H1 (cell line): ENCODE results near the gene GALNT7. TPM values are rescaled to one million over a fixed set of nuclear protein-coding genes. Genes with fewer than 3 reads are reported as not detected.

ENCODE experiments used
- CTCF ChIA-PET: fragments of 300-600 bp; sonication (Branson Sonifier 250); formaldehyde crosslinking; loops from one replicate; lab custom pipeline; 2021; ENCODE audit not compliant: partially characterized antibody; lab: Charles Lee
- POLR2A ChIA-PET: fragments of 300-600 bp; sonication (Branson Sonifier 250); formaldehyde crosslinking; loops from one replicate; lab custom pipeline; 2021; ENCODE audit warnings: inconsistent platforms; ENCODE audit not compliant: partially characterized antibody; lab: Charles Lee
- DNase-seq, 2 experiments: peaks; one replicate each; pipeline versions ENCODE4 v3.0.0 to v3.0.0-alpha.2; 2010 to 2022; ENCODE audit warnings: low spot score in 2 of 2, low read depth in 1 of 2, mixed read lengths in 1 of 2
- FAIRE-seq: peaks from 2 replicates; lab custom pipeline; 2011; peaks lifted over from hg19 to GRCh38; lab: Jason Lieb, UNC
- H2AFZ ChIP-seq: 2 replicates; pipeline ENCODE4 v1.8.1; 2012; ENCODE audit warnings: low read length, inconsistent platforms
- H2AK5ac ChIP-seq: 2 replicates; pipeline ENCODE4 v1.6.1; 2013; ENCODE audit warnings: low read depth, low read length
- H2BK120ac ChIP-seq: replicated peaks from 2 replicates; pipeline ENCODE3; 2013; ENCODE audit warnings: low read depth, low read length, inconsistent platforms
- H2BK12ac ChIP-seq: 2 replicates; pipeline ENCODE4 v1.6.1; 2013; ENCODE audit warnings: low read depth, low read length
- H2BK15ac ChIP-seq: 2 replicates; pipeline ENCODE4 v1.6.1; 2013; ENCODE audit warnings: low read length
- H2BK20ac ChIP-seq: 2 replicates; pipeline ENCODE4 v1.6.1; 2013; ENCODE audit warnings: low read length
- H2BK5ac ChIP-seq: 2 replicates; pipeline ENCODE4 v1.6.1; 2013; ENCODE audit warnings: low read depth, low read length
- H3K14ac ChIP-seq: 2 replicates; pipeline ENCODE4 v1.6.1; 2013; ENCODE audit warnings: inconsistent platforms; ENCODE audit not compliant: insufficient read length
- H3K18ac ChIP-seq: 2 replicates; pipeline ENCODE4 v1.6.1; 2013; ENCODE audit warnings: low read length; ENCODE audit errors: extremely low read depth
- H3K23ac ChIP-seq: 2 replicates; pipeline ENCODE4 v1.6.1; 2013; ENCODE audit warnings: inconsistent platforms; ENCODE audit not compliant: insufficient read length
- H3K23me2 ChIP-seq: 2 replicates; pipeline ENCODE4 v1.6.1; 2013; ENCODE audit warnings: low read depth, low read length
- H3K27ac ChIP-seq: 2 replicates; pipeline ENCODE4 v1.6.1; 2011; ENCODE audit warnings: low read depth, low read length, inconsistent platforms
- H3K27me3 ChIP-seq, 4 experiments: replicated peaks in 1 of 4; 1 replicate in 1 of 4; 2 replicates in 3 of 4; pipeline versions ENCODE4 v1.6.1 to v1.8.1; 2011 to 2013; ENCODE audit warnings: low read length in 3 of 4, mild to moderate bottlenecking in 3 of 4, inconsistent platforms in 2 of 4, mixed read lengths in 2 of 4, moderate library complexity in 1 of 4; ENCODE audit not compliant: control insufficient read depth in 3 of 4, insufficient read depth in 3 of 4; ENCODE audit errors: extremely low read depth in 1 of 4
- H3K36me3 ChIP-seq, 4 experiments: 2 replicates each; pipeline versions ENCODE4 v1.6.1 to v1.8.1; 2011 to 2013; ENCODE audit warnings: mild to moderate bottlenecking in 4 of 4, low read length in 3 of 4, moderate library complexity in 2 of 4, control low read depth in 1 of 4, inconsistent platforms in 1 of 4; ENCODE audit not compliant: insufficient read depth in 4 of 4, control insufficient read depth in 2 of 4
- H3K4ac ChIP-seq: replicated peaks from 2 replicates; pipeline ENCODE3; 2013; ENCODE audit warnings: low read length, low read depth, mixed read lengths, inconsistent platforms; ENCODE audit not compliant: insufficient read length
- H3K4me1 ChIP-seq, 4 experiments: replicated peaks in 1 of 4; 1 replicate in 1 of 4; 2 replicates in 3 of 4; pipeline versions ENCODE4 v1.6.1 to v1.8.1; 2011 to 2013; ENCODE audit warnings: low read length in 3 of 4, inconsistent platforms in 2 of 4, mixed read lengths in 1 of 4; ENCODE audit not compliant: insufficient read depth in 4 of 4, control insufficient read depth in 3 of 4
- H3K4me2 ChIP-seq, 2 experiments: 2 replicates each; pipeline versions ENCODE4 v1.6.1 to v1.8.1; 2011 to 2013; ENCODE audit warnings: low read depth in 2 of 2, low read length in 2 of 2, control low read depth in 1 of 2, inconsistent platforms in 1 of 2, mild to moderate bottlenecking in 1 of 2; ENCODE audit not compliant: insufficient read depth in 1 of 2
- H3K4me3 ChIP-seq, 4 experiments: fragments of 200-600, 300-600 bp in 1 of 4; sonication (generic), shearing (Covaris generic), sonication (Bioruptor Twin) in 1 of 4; 2 replicates each; pipeline versions ENCODE4 v1.5.1 to v1.8.1; 2011 to 2016; ENCODE audit warnings: low read length in 4 of 4, low read depth in 3 of 4, control low read depth in 2 of 4, inconsistent platforms in 2 of 4, mild to moderate bottlenecking in 2 of 4, mixed read lengths in 1 of 4, moderate library complexity in 1 of 4; ENCODE audit not compliant: insufficient read depth in 2 of 4; ENCODE audit errors: extremely low read depth in 1 of 4
- H3K56ac ChIP-seq: replicated peaks from 2 replicates; pipeline ENCODE3; 2013; ENCODE audit warnings: low read depth, mild to moderate bottlenecking, mixed read lengths, low read length, inconsistent platforms; ENCODE audit not compliant: insufficient read length
- H3K79me1 ChIP-seq: 2 replicates; pipeline ENCODE4 v1.6.1; 2013; ENCODE audit warnings: low read depth, low read length, control low read depth
- H3K79me2 ChIP-seq, 2 experiments: 2 replicates each; pipeline versions ENCODE4 v1.6.1 to v1.8.1; 2012 to 2013; ENCODE audit warnings: low read length in 2 of 2, mild to moderate bottlenecking in 2 of 2, inconsistent platforms in 1 of 2; ENCODE audit not compliant: insufficient read depth in 2 of 2, control insufficient read depth in 1 of 2
- H3K9ac ChIP-seq, 4 experiments: replicated peaks in 1 of 4; 1 replicate in 1 of 4; 2 replicates in 3 of 4; pipeline versions ENCODE4 v1.6.1 to v1.8.1; 2011 to 2013; ENCODE audit warnings: low read depth in 3 of 4, low read length in 3 of 4, control low read depth in 2 of 4, mild to moderate bottlenecking in 2 of 4, moderate library complexity in 2 of 4, inconsistent platforms in 1 of 4; ENCODE audit errors: extremely low read depth in 1 of 4
- H3K9me3 ChIP-seq, 2 experiments: 2 replicates each; pipeline versions ENCODE4 v1.6.1 to v1.8.1; 2012 to 2013; ENCODE audit warnings: mild to moderate bottlenecking in 2 of 2, moderate library complexity in 2 of 2, control low read depth in 1 of 2, inconsistent platforms in 1 of 2, low read depth in 1 of 2, low read length in 1 of 2, mixed read lengths in 1 of 2; ENCODE audit not compliant: insufficient read depth in 2 of 2
- H4K20me1 ChIP-seq, 2 experiments: replicated peaks in 1 of 2; 2 replicates each; pipeline versions ENCODE3 to v1.8.1; 2011 to 2013; ENCODE audit warnings: inconsistent platforms in 2 of 2, low read length in 2 of 2, mild to moderate bottlenecking in 1 of 2; ENCODE audit not compliant: insufficient read depth in 2 of 2, control insufficient read depth in 1 of 2
- H4K5ac ChIP-seq: 2 replicates; pipeline ENCODE4 v1.6.1; 2013; ENCODE audit warnings: low read length, low read depth, mixed read lengths, inconsistent platforms; ENCODE audit not compliant: insufficient read length
- H4K8ac ChIP-seq: 2 replicates; pipeline ENCODE4 v1.8.0; 2013; ENCODE audit warnings: mild to moderate bottlenecking, moderate library complexity, low read length, inconsistent platforms; ENCODE audit not compliant: insufficient read depth; ENCODE audit errors: extremely low read depth
- H4K91ac ChIP-seq: replicated peaks from 2 replicates; pipeline ENCODE3; 2013; ENCODE audit warnings: low read length, mixed read lengths, inconsistent platforms; ENCODE audit not compliant: insufficient read length
- BCL11A ChIP-seq, 2 experiments: IDR thresholded peaks; one replicate each; pipeline ENCODE4 v1.6.1; 2011; ENCODE audit warnings: low read depth in 2 of 2, low read length in 2 of 2, mild to moderate bottlenecking in 2 of 2
- GABPA ChIP-seq: IDR thresholded peaks from 2 replicates; pipeline ENCODE4 v1.6.1; 2011; ENCODE audit warnings: mild to moderate bottlenecking, low read length, moderate library complexity, borderline replicate concordance; ENCODE audit not compliant: insufficient read depth
- KDM5A ChIP-seq: fragments of 200-600 bp; IDR thresholded peaks from 2 replicates; pipeline ENCODE4 v1.7.1; 2012; ENCODE audit warnings: mild to moderate bottlenecking, low read length, inconsistent platforms, mixed read lengths
- PHF8 ChIP-seq: fragments of 200-600 bp; sonication (generic); conservative IDR thresholded peaks from 2 replicates; pipeline ENCODE4 v1.7.1; 2012; ENCODE audit warnings: low read depth, mild to moderate bottlenecking, inconsistent platforms, low read length, moderate library complexity
- RFX5 ChIP-seq: IDR thresholded peaks from 2 replicates; pipeline ENCODE4 v1.6.1; 2011; ENCODE audit warnings: low read depth, low read length, improper control_type of control experiment, borderline replicate concordance
- SIRT6 ChIP-seq: IDR thresholded peaks from one replicate; pipeline ENCODE4 v1.7.1; 2012; ENCODE audit warnings: low read length, inconsistent platforms
- WGBS, 2 experiments: shearing (Covaris generic) in 1 of 2; methylation state at CpG; one replicate each; pipeline versions ENCODE4 v1.1.6 to v1.1.7; 2013 to 2015; ENCODE audit warnings: low lambda C conversion rate in 2 of 2, mixed read lengths in 2 of 2, inconsistent platforms in 1 of 2, low coverage in 1 of 2, missing lambda C conversion rate in 1 of 2; ENCODE audit not compliant: insufficient replicate concordance in 2 of 2, insufficient coverage in 1 of 2, insufficient read length in 1 of 2; ENCODE audit errors: extremely low coverage in 1 of 2, missing lambda C conversion rate in 1 of 2; 5-methylcytosine and 5-hydroxymethylcytosine counted together
- polyA plus RNA-seq, 7 experiments: library from polyadenylated mRNA; depleted of rRNA in 3 of 7; stranded (reverse) in 5 of 7; unstranded in 2 of 7; fragments of >200 nt in 5 of 7; fragments of 200-250 nt in 2 of 7; gene quantifications; 1 replicate in 5 of 7; 2 replicates in 1 of 7; 4 replicates in 1 of 7; pipeline versions ENCODE4 v1.2.1 to v1.2.3, GENCODE V29; 2011 to 2013; ENCODE audit warnings: missing spikeins in 2 of 7, mixed read lengths in 2 of 7
- total RNA-seq: library from RNA; stranded (reverse); fragmentation: NEBNext Ultra II Directional; extraction: Animal tissue kit (Norgen Biotek cat#: 25700); gene quantifications from 2 replicates; pipeline ENCODE4 v1.2.1, GENCODE V29; 2021
- TF ChIP-seq, protein P1 (sequence below): IDR thresholded peaks from 2 replicates; pipeline ENCODE4 v1.6.1; 2012; ENCODE audit warnings: inconsistent platforms

The GALNT7 gene
- total and polyA plus RNA-seq, 2 of the 8 experiments (the other 6 are each of a cell fraction or from before 2014, with no cell fraction given), result 22.4 to 85.5 TPM

DNA sequence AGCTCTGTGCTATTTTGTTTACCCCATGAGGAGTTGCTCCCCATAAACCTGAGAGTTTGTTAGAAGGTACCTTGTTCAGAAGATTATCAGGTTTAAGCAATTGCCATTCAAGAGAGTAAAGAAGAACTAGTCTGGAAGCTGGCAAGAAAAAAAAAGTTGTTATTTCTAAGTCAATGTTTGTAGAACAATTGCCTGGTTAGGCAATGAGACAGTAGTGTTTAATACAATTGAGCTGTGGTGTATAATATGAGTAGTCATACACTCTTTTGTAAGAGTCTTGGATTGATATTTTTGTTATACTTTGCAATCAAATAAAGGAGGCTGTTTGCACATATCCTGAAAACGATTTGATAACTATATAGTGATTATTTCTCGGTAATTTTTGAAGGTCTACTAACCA, 44.7 kb downstream of the GALNT7 start:
- Histone ChIP-seq H2BK15ac (no peak overlapping the region), H3K79me2 (peaks cover 4 to 96% of the 10 kb centered on the region in 2 experiments; a peak in 2 of 4 replicates), H4K5ac (no peak overlapping the region), H2BK5ac (no peak overlapping the region), H3K27ac (no peak overlapping the region), H2AK5ac (no peak overlapping the region), H3K4ac (no peak overlapping the region), H3K9me3 (no peaks in the 10 kb centered on the region), H2BK20ac (no peak overlapping the region), H4K91ac (no peak overlapping the region), H2BK120ac (no peak overlapping the region), H3K4me1 (peaks cover 2 to 9% (median 5%) of the 10 kb centered on the region in 4 experiments; a peak in 5 of 7 replicates), H3K18ac (no peak overlapping the region), H3K23ac (no peak overlapping the region), H2AFZ (no peak overlapping the region), H3K23me2 (no peaks in the 10 kb centered on the region), H3K4me3 (no peak overlapping the region), H3K36me3 (no peaks in the 10 kb centered on the region), H3K56ac (no peak overlapping the region), H3K4me2 (no peak overlapping the region), H4K20me1 (peaks cover 2 to 6% of the 10 kb centered on the region in 2 experiments), H3K27me3 (no peaks in the 10 kb centered on the region), H3K9ac (no peak overlapping the region), H3K79me1 (no peaks in the 10 kb centered on the region; the same call in 1 of the 2 replicates), H4K8ac (no peak overlapping the region), H2BK12ac (no peak overlapping the region), H3K14ac (no peak overlapping the region)
- POLR2A ChIA-PET, result no interaction called here
- CTCF ChIA-PET, result interaction anchor here (0.7 to 1.9 kb wide), 6 partner anchors 9 to 1198 kb away, joined by 3 to 6 read pairs (median 4); no protein-coding TSS in a partner anchor
- no peak for DNase-seq
- WGBS, 2 experiments, result 81% methylated on average over 2 of the region's 2 CpGs; no CpG with 5 or more reads in 1 of the 2 experiments
- FAIRE-seq, result no peak
- TF ChIP-seq, protein P1, sequence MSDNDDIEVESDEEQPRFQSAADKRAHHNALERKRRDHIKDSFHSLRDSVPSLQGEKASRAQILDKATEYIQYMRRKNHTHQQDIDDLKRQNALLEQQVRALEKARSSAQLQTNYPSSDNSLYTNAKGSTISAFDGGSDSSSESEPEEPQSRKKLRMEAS, result no peak
- TF ChIP-seq BCL11A (IDR thresholded peaks at IDR 0.05; ENCODE audit: low read depth in 2 of 2, low read length in 2 of 2), result no peak
- TF ChIP-seq RFX5, result no peak
- no peak for TF ChIP-seq KDM5A
- TF ChIP-seq PHF8, result no peak
- no peak for TF ChIP-seq SIRT6
- no peak for TF ChIP-seq GABPA
